ENCODE measurements around the gene WTIP. TPM values are rescaled to one million over a fixed set of nuclear protein-coding genes. Genes with fewer than 3 reads are reported as not detected.

The WTIP gene
- total and polyA plus RNA-seq, 2 donors (not counting 3 experiments of a cell fraction or from before 2014, with no cell fraction given) = 22.4 to 25.7 TPM

DNA sequence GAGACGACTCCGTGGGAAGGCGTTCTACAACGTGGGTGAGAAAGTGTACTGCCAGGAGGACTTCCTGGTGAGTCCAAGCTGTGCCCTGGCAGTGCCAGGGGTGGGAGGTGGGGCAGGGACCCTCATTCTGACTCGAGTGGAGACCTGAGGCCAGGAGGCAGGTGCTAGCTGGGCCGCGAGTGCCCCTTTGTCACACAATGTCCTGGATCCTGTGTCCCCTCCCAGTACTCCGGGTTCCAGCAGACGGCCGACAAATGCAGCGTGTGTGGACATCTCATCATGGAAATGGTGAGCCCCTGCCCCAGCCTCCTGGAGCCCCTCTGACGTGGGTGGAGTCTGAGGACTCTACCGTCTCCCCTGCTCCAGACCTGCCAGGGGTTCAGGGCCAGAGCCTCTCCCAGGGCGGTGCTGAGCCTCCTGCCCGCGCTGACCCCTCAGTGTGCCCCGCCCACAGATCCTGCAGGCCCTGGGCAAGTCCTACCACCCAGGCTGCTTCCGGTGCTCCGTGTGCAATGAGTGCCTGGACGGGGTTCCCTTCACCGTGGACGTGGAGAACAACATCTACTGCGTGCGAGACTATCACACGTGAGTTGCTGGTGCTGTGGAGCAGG lies 11.6 kb downstream of the WTIP start:
- TF ChIP-seq POLR2AphosphoS5 (IDR thresholded peaks at IDR 0.05; ENCODE audit: insufficient read depth, low read depth, low read length) = no peak
- TF ChIP-seq FOS (IDR thresholded peaks at IDR 0.05; ENCODE audit: borderline replicate concordance, insufficient read depth, low read length) = no peak
- TF ChIP-seq GATA2 (IDR thresholded peaks at IDR 0.05; ENCODE audit: insufficient read depth, insufficient read length, low read depth, low read length) = no peak
- no peak for TF ChIP-seq JUN (IDR thresholded peaks at IDR 0.05; ENCODE audit: borderline replicate concordance, insufficient read depth, insufficient read length, low read depth)
- no peak for TF ChIP-seq CTCF (IDR thresholded peaks at IDR 0.05; ENCODE audit: extremely low read depth in 1 of 2, insufficient read depth in 1 of 2, low read depth in 1 of 2, low read length in 2 of 2)
- TF ChIP-seq MYC (IDR thresholded peaks at IDR 0.05; ENCODE audit: low read depth, low read length) = no peak
- TF ChIP-seq POLR2A (IDR thresholded peaks at IDR 0.05; ENCODE audit: low read depth, low read length) = no peak
- TF ChIP-seq MAX (IDR thresholded peaks at IDR 0.05; ENCODE audit: insufficient read depth, insufficient read length) = no peak
- TF ChIP-seq EZH2 (IDR thresholded peaks at IDR 0.05; ENCODE audit: borderline replicate concordance, low read depth, low read length, severe bottlenecking) = no peak
- Histone ChIP-seq H3K79me2 (ENCODE audit: control insufficient read depth, insufficient read depth, low read length) (peaks cover 3% of the 10 kb centered on the region), H4K20me1 (replicated peaks; ENCODE audit: control insufficient read depth, extremely low read depth, insufficient read depth, low read length) (no peaks in the 10 kb centered on the region), H3K36me3 (ENCODE audit: control insufficient read depth in 2 of 2, extremely low read depth in 1 of 2, insufficient read depth in 2 of 2, low read length in 2 of 2) (peaks cover 0 to 44% of the 10 kb centered on the region in 2 experiments), H3K9me1 (replicated peaks; ENCODE audit: control insufficient read depth, extremely low read depth, insufficient read depth, low read length) (no peaks in the 10 kb centered on the region), H2AFZ (ENCODE audit: low read depth, low read length) (no peak overlapping the region), H3K4me3 (replicated peaks in 1 of 3; ENCODE audit: insufficient read depth in 1 of 3, low read depth in 1 of 3, low read length in 3 of 3) (no peak overlapping the region), H3K4me1 (ENCODE audit: control insufficient read depth, extremely low read depth, insufficient read depth, low read length) (no peaks in the 10 kb centered on the region), H3K4me2 (ENCODE audit: insufficient read depth, low read length) (no peak overlapping the region), H3K9ac (replicated peaks; ENCODE audit: extremely low read depth, insufficient read depth, low read length) (no peak overlapping the region), H3K9me3 (replicated peaks; ENCODE audit: control insufficient read depth, insufficient read depth, low read length) (no peaks in the 10 kb centered on the region), H3K27ac (ENCODE audit: insufficient read depth, low read depth, low read length) (no peak overlapping the region), H3K27me3 (ENCODE audit: control insufficient read depth in 2 of 2, insufficient read depth in 2 of 2, low read length in 2 of 2) (no peaks in the 10 kb centered on the region)
- POLR2A ChIA-PET = no interaction called here
- CTCF ChIA-PET = no interaction called here
- DNase-seq (ENCODE audit: low read depth, low spot score) (no peak), FAIRE-seq (no peak)
- no TSS peak for BruUV-seq (replicated peaks)
- intact Hi-C loops (cut with micrococcal nuclease) = no loop called here
- dilution Hi-C loops (cut with MboI; ENCODE audit: extremely low pct_ligation_motif_present, low sequenced_read_pairs) = no loop called here

Data from endothelial cell of umbilical vein (primary cell).